Psoas muscle (tissue), 8 donors: ENCODE results near the gene RPTOR. TPM values are rescaled to one million over a fixed set of nuclear protein-coding genes. Genes with fewer than 3 reads are reported as not detected.
A peak's percentile ranks its signal among the peaks of the same experiment; 100 is the strongest.

Source experiments
- ATAC-seq, 4 donors: fragments of 200-7000 bp; cut with Tn5 transposase; one replicate each; pipeline ENCODE4 v1.9.1; 2020; ENCODE audit warnings: moderate library complexity in 3 of 4, mild to moderate bottlenecking in 2 of 4
- DNase-seq, 2 donors: peaks; one replicate each; pipeline ENCODE4 v3.0.0-alpha.2; 2020
- H3K27ac ChIP-seq: fragments of 200-600 bp; one replicate; pipeline ENCODE4 v1.8.0; 2022
- H3K27me3 ChIP-seq, 3 donors: fragments of 200-600 bp in 1 of 3; one replicate each; pipeline versions ENCODE4 v1.6.1 to v1.8.0; 2013 to 2022; ENCODE audit warnings: low read length in 2 of 3, mild to moderate bottlenecking in 2 of 3, moderate library complexity in 1 of 3; ENCODE audit not compliant: insufficient read depth in 3 of 3
- H3K36me3 ChIP-seq, 2 donors: fragments of 200-600 bp in 1 of 2; one replicate each; pipeline versions ENCODE4 v1.6.1 to v1.8.0; 2013 to 2022; ENCODE audit warnings: low read depth in 1 of 2, mild to moderate bottlenecking in 1 of 2, moderate library complexity in 1 of 2; ENCODE audit not compliant: insufficient read depth in 1 of 2
- H3K4me1 ChIP-seq: fragments of 200-600 bp; one replicate; pipeline ENCODE4 v1.8.0; 2022
- H3K4me3 ChIP-seq: fragments of 200-600 bp; one replicate; pipeline ENCODE4 v1.8.0; 2022; ENCODE audit warnings: mild to moderate bottlenecking
- H3K9me3 ChIP-seq: fragments of 200-600 bp; one replicate; pipeline ENCODE4 v1.8.0; 2022
- WGBS, 3 donors: extraction: QIAGEN DNeasy Blood & Tissue Kit; methylation state at CpG; one replicate each; pipeline versions ENCODE4 v1.1.6 to v1.1.7; 2013; 5-methylcytosine and 5-hydroxymethylcytosine counted together
- intact Hi-C, 2 donors: fragments of 100-400 bp; cut with DNase I; formaldehyde crosslinking; loops; one replicate each; pipeline versions ENCODE4 v1.11.0 to v1.14.2; 2022
- polyA plus RNA-seq, 3 donors: library from polyadenylated mRNA; stranded (reverse); fragments of 200-250 nt; gene quantifications; one replicate each; pipeline ENCODE4 v1.2.3, GENCODE V29; 2013
- total RNA-seq, 4 donors: library from RNA; stranded (reverse); fragmentation: NEBNext Ultra II Directional in 2 of 4; extraction: Animal tissue kit (Norgen Biotek cat#: 25700) in 2 of 4; gene quantifications; one replicate each; pipeline versions ENCODE4 v1.2.1 to v1.2.4, GENCODE V29; 2021 to 2023
- TF ChIP-seq, protein P1 (sequence below): fragments of 200-600 bp; IDR thresholded peaks from one replicate; pipeline ENCODE4 v1.8.0; 2022; ENCODE audit warnings: antibody characterized with exemption
- donor health status: healthy with polysubstance abuse.
- donor health status: DM: no; HTN: no; CAD: no; lungs with moderate emphysema.
- donor health status: Bipolar disorder and iron deficiency.
- donor health status: healthy.
- donor health status: DM: yes; HTN: yes; CAD: no.
- donor health status: DM: no; HTN: no; CAD: no.
- donor health status: DM: no; HTN: no; CAD: no.
- donor health status: DM: yes; HTN: yes; CAD: no.

Gene RPTOR
- total and polyA plus RNA-seq, 7 donors = 13.6 to 82.2 (median 32.5) TPM

DNA sequence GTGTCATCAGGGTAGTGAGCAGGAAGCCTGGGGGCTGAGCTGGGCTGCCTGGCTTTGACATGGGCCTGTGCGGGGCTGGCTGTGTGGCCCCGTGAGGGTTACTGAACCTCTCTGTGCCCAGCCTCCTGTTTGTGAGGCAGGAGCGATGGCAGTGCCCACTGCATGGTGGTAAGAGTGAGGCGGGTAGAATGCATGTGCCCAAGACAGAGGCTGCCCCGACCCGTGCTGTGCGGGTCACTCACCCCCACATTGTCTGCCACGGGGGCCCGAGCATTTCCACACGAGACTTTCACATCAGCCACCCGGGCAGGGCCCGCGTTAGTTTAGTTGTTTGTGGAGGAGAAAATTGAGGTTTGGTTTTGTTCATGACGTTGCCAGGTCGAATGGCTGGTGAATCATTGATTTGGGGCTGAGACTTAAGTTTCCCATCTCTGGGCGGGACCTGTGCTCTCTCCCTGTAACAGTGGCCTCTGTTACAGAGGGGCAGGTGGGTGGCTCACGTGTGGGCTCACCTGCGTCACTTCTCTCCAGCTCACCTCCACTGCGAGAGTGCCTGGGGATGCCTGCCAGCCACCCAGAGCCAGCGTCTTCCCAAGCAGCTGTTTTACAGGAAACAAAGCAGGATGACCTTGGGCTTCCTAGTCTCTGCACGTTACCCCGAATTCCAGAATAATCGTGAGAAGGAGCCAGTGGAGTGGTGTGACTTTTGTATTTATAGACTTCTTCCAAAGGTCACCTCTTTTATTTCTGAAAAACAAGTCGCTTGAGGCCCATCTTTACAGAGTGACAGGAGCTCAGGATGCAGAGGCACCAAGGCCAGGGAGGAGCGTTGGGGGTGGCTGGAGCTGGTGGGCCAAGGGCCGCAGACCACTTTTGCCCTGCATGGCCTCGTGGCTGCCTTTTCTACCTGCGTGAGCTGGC lies 150.6 kb downstream of the RPTOR start:
- WGBS, 3 donors = 79 to 81% (median 80%) methylated on average over 28 of the region's 28 CpGs
- DNase-seq = no peak
- TF ChIP-seq, protein P1, sequence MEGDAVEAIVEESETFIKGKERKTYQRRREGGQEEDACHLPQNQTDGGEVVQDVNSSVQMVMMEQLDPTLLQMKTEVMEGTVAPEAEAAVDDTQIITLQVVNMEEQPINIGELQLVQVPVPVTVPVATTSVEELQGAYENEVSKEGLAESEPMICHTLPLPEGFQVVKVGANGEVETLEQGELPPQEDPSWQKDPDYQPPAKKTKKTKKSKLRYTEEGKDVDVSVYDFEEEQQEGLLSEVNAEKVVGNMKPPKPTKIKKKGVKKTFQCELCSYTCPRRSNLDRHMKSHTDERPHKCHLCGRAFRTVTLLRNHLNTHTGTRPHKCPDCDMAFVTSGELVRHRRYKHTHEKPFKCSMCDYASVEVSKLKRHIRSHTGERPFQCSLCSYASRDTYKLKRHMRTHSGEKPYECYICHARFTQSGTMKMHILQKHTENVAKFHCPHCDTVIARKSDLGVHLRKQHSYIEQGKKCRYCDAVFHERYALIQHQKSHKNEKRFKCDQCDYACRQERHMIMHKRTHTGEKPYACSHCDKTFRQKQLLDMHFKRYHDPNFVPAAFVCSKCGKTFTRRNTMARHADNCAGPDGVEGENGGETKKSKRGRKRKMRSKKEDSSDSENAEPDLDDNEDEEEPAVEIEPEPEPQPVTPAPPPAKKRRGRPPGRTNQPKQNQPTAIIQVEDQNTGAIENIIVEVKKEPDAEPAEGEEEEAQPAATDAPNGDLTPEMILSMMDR = no peak
- Histone ChIP-seq H3K4me1 (peaks cover 17% of the 10 kb centered on the region), H3K36me3 (no peaks in the 10 kb centered on the region), H3K4me3 (no peak overlapping the region), H3K27me3 (no peaks in the 10 kb centered on the region), H3K27ac (no peak overlapping the region), H3K9me3 (no peaks in the 10 kb centered on the region)
- ATAC-seq = peak in 2 of 4 donors; percentile 19 to 26
- intact Hi-C loops = no loop called here

DNA sequence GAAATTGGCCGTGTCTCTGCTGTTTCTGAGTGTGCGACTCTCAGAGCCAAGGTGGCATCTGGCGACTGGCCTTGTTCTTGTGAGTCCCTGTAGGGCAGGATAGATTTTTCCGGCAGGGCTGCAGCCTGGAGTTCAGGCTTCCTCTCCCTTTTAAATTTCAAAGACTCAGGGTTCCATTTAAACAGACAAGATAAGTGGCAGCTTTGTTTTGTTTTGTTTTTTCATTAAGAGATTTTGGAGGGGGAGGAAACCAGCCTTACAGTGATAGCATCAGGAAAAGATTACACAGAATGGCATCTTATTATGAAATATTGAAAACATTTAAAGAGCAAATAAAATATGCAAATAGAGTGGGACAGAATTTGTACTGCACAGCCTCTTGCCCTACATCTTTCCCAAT lies 151.3 kb downstream of the RPTOR start:
- no peak for DNase-seq
- intact Hi-C loops = no loop called here
- TF ChIP-seq, protein P1 = no peak
- ATAC-seq = peak in 1 of 4 donors; percentile 52
- no peaks in the 10 kb centered on the region for H3K9me3 ChIP-seq
- no peak overlapping the region for H3K4me3 ChIP-seq
- H3K36me3 ChIP-seq = no peaks in the 10 kb centered on the region
- H3K27me3 ChIP-seq = no peaks in the 10 kb centered on the region
- WGBS, 3 donors = 26 to 37% (median 36%) methylated on average over 4 of the region's 4 CpGs
- no peak overlapping the region for H3K27ac ChIP-seq
- H3K4me1 ChIP-seq = peaks cover 17% of the 10 kb centered on the region

DNA sequence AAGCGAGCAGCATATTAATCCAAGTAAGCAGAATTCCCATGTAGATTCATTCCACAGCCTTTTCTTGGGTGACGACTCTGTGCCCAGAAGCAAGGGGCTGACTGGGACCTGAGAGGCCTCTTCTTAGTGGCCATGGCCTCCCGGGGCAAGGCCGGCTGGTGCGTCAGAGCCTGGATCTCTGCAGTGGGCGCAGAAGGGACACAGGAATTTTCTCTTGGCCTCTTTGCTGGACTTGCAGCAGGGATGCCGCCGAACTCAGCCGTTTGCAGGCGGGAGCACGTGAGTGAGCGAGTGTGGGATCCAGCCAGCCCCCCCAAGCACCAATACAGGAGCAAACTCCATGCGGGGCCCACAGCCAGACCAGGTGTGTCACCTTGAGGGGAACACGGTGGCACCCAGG lies 151.8 kb downstream of the RPTOR start:
- no peaks in the 10 kb centered on the region for H3K9me3 ChIP-seq
- WGBS, 3 donors = 79 to 81% (median 80%) methylated on average over 14 of the region's 14 CpGs
- intact Hi-C loops = no loop called here
- no peak overlapping the region for H3K27ac ChIP-seq
- H3K36me3 ChIP-seq = no peaks in the 10 kb centered on the region
- DNase-seq = no peak
- H3K4me3 ChIP-seq = no peak overlapping the region
- no peaks in the 10 kb centered on the region for H3K27me3 ChIP-seq
- H3K4me1 ChIP-seq = peaks cover 17% of the 10 kb centered on the region
- TF ChIP-seq, protein P1 = no peak
- ATAC-seq = peak in 1 of 4 donors; percentile 12

DNA sequence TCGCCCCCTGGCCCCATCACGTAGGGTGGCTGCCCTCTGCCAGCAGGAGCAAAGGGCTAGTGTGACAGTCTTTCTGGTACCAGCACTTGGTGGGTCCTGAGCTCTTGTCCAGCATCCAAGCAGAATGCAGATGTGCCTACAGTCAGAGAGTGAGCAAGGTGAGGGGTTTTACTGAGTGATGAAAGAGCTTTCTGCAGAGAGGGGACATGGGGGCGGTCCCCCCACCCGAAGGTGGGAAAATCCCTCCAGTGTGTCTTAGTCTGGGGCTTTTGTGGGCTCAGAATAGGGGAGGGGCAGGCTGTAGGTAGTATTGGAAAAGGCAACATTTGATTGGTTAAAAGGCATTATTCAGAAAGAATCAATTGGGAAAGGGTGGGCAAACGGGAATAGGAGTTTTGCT lies 152.3 kb downstream of the RPTOR start:
- intact Hi-C loops = no loop called here
- no peak for DNase-seq
- Histone ChIP-seq H3K27ac (no peak overlapping the region), H3K4me1 (peaks cover 17% of the 10 kb centered on the region), H3K27me3 (no peaks in the 10 kb centered on the region), H3K36me3 (no peaks in the 10 kb centered on the region), H3K4me3 (no peak overlapping the region), H3K9me3 (no peaks in the 10 kb centered on the region)
- 88 to 92% (median 91%) methylated on average over 5 of the region's 5 CpGs for WGBS, 3 donors
- TF ChIP-seq, protein P1 = no peak
- no peak for ATAC-seq
